GM19351 (cell line): ENCODE results near the gene PTPRM.

Experiments
- ATAC-seq: cut with Tn5 transposase; IDR thresholded peaks from one replicate; pipeline ENCODE4 v1.9.1; 2021; ENCODE audit warnings: mild to moderate bottlenecking, moderate library complexity; ENCODE audit not compliant: unreplicated experiment

PTPRM gene

DNA sequence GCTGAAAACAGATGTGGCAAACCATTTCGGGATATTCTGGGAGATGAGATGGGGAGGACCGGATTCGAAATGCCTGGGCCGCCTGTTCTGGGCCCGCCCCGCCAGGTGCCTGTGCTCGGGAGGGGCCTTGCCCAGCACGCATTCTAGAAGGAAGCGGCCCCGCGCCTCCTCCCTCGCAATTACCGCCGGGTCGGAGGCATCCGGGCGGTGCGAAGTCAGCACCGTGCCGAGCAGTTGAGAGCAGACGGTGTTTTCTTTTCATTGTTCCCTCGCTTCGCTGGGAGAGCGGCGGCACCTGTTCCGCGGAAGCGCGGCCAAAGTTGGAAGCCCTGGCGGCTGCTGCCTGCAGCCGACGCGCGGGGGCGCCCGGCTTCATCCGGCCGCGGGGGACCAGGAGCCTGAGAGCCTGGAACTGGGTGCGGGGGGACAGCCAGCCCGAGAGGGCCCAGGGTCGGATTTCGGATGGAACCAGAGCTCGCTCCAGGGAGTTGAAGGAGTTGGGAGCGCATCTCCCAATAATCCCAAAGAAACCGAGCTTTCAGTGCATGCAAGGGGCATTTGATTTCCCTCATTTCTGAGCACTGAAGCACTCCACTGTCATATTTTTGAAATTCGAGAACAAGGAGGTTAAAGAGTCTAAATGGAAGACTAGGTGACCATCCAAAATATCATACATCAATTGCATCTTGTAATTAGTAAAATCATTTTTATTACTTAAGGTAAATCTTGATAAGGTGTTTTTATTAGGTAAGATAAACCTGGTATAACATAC, 800.3 kb downstream of the PTPRM start:
- ATAC-seq, result peak; percentile 61

DNA sequence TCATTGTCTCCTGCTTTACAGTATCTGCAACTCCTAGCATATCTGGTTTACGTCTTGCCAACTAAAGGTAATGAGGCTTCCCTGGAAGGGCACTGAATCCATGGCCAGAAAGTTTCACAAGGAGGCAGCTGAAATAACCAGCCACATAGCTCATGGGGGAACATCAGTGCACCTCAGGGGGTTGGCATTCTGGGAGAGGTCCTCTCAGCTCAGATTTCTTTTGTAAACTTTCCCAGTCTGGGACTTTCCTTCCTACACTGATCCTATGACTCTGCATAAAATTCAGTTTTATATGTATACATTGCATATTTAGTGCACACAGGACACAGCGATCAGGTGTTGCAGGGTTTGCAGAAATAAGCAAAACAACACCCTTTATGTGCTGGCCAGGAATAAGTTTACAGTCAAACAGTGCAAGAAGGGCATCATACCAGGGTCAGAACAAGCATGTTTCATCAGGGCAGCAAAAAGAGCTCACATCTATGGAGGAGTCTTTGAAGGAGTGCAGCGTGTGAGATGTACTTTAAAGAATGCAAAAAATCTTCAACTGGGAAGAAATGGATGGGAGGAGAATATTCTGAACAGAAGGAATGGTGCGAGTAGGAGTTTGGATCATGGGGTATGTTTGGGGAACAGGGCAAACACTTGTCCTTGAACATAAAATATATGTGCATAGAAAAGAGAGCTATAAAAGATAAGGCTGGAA, 801.5 kb downstream of the PTPRM start:
- no peak for ATAC-seq

GRCh38 chr18:8373486-8373885, 806.4 kb downstream of the PTPRM start:
- ATAC-seq, result no peak

DNA sequence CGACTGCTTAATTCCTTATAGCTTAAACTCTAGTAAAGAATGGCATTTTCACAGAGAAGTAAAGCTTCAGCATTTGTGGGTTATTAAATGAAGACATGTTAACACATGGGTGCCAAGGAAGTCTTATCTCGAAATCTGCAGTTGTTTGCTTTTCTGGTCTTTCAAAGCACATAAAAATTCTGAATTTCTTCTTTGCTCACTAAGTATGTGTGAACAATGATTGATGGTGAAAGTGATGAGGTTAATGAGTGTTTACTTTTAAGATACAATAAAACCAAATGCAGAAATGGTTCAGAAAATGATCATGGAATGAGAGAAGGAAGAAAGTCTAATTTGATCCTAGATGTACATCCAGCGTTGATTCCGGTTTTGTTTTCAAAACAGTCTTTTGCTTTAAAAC, 807.6 kb downstream of the PTPRM start:
- no peak for ATAC-seq

GRCh38 chr18:8375249-8375648, 808.1 kb downstream of the PTPRM start:
- no peak for ATAC-seq

DNA sequence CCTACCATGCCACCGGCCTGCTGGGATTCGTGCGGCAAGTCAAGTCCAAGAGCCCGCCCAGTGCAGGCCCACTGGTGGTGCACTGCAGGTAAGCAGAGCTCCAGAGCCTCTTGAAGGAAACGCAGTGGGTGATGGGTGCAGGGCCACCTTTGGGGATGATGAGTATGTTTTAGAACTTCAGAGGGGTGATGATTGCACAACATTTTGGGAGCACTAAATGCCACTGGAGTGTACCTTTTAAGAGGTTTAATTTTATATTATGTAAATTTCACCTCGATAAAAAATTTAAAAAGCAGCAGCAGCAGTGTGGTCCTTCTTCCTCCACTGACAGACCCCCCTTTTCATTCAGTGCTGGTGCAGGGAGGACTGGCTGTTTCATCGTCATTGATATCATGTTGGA, 809.0 kb downstream of the PTPRM start:
- ATAC-seq, result no peak

- no peak for ATAC-seq
Observed at GRCh38 chr18:8379187-8379941, 812.2 kb downstream of the PTPRM start.

DNA sequence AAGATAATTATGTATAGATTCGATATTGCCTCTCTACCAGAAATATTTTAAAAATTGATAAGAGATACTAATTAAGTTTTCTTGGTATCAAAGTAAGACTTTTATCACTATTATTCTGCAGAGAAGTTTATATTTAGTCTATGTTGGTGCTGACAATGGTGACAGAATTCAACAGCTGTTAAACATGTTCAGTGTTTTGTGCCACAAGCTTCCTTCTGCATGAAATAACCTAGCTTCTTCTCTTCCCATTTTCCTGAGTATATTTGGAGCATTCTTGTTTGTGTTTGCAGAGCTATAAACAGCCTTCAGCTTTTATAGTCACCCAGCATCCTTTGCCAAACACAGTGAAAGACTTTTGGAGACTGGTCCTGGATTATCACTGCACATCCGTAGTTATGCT, 812.9 kb downstream of the PTPRM start:
- no peak for ATAC-seq

GRCh38 chr18:8380926-8381325, 813.8 kb downstream of the PTPRM start:
- ATAC-seq, result no peak

- no peak for ATAC-seq
Observed at GRCh38 chr18:8381821-8382459, 814.8 kb downstream of the PTPRM start.

- no peak for ATAC-seq
Observed at GRCh38 chr18:8385400-8385799, 818.3 kb downstream of the PTPRM start.

- no peak for ATAC-seq
Observed at GRCh38 chr18:8386669-8387380, 819.7 kb downstream of the PTPRM start.

GRCh38 chr18:8389391-8390340, 822.5 kb downstream of the PTPRM start:
- no peak for ATAC-seq

GRCh38 chr18:8391068-8391467, 824.0 kb downstream of the PTPRM start:
- no peak for ATAC-seq

DNA sequence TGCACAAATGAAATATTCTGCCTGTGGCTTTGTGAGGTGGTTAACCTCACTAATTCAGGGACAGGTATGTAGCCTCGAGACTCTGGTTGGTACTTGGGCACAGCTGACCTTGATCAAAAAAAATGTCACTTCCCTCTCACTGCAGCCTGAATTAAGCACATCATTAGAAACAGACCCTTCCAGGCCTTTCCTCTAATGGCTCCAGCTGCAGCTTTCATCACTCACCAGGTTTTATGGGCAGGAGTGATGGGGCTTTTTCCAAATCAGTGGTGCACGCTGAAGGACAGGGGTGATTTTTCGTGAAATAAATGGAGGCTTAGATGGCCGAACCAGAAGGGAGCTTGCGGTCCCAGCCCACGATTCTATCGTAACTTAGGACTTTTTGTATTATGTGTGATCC, 829.1 kb downstream of the PTPRM start:
- no peak for ATAC-seq

DNA sequence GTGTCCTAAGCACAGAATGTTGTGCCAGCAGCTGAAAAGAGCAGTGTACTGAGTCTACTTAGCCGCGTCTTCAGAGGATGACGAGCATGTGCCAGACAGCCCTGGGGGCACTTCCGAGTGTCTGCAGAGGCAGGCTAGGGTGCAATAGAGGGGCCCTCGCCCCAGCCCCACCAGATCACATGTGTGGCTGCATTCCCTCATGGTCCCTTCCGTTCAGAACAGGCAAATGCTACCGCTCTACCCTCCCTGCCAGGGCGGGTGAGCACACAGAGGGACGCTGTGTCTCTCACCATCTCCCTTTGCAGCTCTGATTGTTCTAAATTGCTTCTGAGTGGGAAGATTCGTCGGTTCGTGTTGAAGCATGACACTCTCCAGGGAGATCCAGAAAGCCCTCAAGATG, 829.9 kb downstream of the PTPRM start:
- no peak for ATAC-seq

GRCh38 chr18:8399138-8399537, 832.0 kb downstream of the PTPRM start:
- ATAC-seq, result no peak

GRCh38 chr18:8400193-8400752, 833.2 kb downstream of the PTPRM start:
- no peak for ATAC-seq

GRCh38 chr18:8400825-8401224, 833.7 kb downstream of the PTPRM start:
- ATAC-seq, result no peak
